ENCODE measurements around the gene ARHGDIG.

The ARHGDIG gene

GRCh38 chr16:297832-298231 lies 17.4 kb downstream of the ARHGDIG start:
- no peak for TF ChIP-seq CTCF (conservative IDR thresholded peaks at IDR 0.05)
- no peak for TF ChIP-seq ZFX (IDR thresholded peaks at IDR 0.05)

GRCh38 chr16:301235-301634 lies 20.8 kb downstream of the ARHGDIG start:
- TF ChIP-seq ZFX (IDR thresholded peaks at IDR 0.05) (no peak), CTCF (conservative IDR thresholded peaks at IDR 0.05) (no peak)
- no peak overlapping the region for H3K27ac ChIP-seq

More at GRCh38 chr16:297832-298231, 17.4 kb downstream of the ARHGDIG start:
- H3K27ac ChIP-seq, result no peak overlapping the region

- TF ChIP-seq CTCF (conservative IDR thresholded peaks at IDR 0.05) (no peak), ZFX (IDR thresholded peaks at IDR 0.05) (no peak)
- H3K27ac ChIP-seq, result no peak overlapping the region
Measured at GRCh38 chr16:301950-302349, 21.6 kb downstream of the ARHGDIG start.

GRCh38 chr16:303760-304505 lies 23.5 kb downstream of the ARHGDIG start:
- no peak for TF ChIP-seq CTCF (conservative IDR thresholded peaks at IDR 0.05)
- TF ChIP-seq ZFX (IDR thresholded peaks at IDR 0.05), result no peak
- H3K27ac ChIP-seq, result no peak overlapping the region

- TF ChIP-seq ZFX (IDR thresholded peaks at IDR 0.05), result no peak
- no peak for TF ChIP-seq CTCF (conservative IDR thresholded peaks at IDR 0.05)
- H3K27ac ChIP-seq, result no peak overlapping the region
Measured at GRCh38 chr16:305916-306626, 25.7 kb downstream of the ARHGDIG start.

GRCh38 chr16:306911-307370 lies 26.6 kb downstream of the ARHGDIG start:
- no peak for TF ChIP-seq CTCF (conservative IDR thresholded peaks at IDR 0.05)
- no peak for TF ChIP-seq ZFX (IDR thresholded peaks at IDR 0.05)
- H3K27ac ChIP-seq, result no peak overlapping the region

- TF ChIP-seq CTCF (conservative IDR thresholded peaks at IDR 0.05) (no peak), ZFX (IDR thresholded peaks at IDR 0.05) (no peak)
- no peak overlapping the region for H3K27ac ChIP-seq
Measured at GRCh38 chr16:307691-308312, 27.4 kb downstream of the ARHGDIG start.
